DMS79 treated with DMSO at 0.1 percent for 48 hours (cell line): ENCODE measurements around the gene RNF212B.

ENCODE experiments used
- DNase-seq: peaks from one replicate; lab custom pipeline; 2025; lab: John Stamatoyannopoulos, UW

Gene RNF212B

GRCh38 chr14:23296012-23296777 is 58.5 kb downstream of the RNF212B start:
- DNase-seq = no peak

GRCh38 chr14:23297096-23297495 is 59.4 kb downstream of the RNF212B start:
- no peak for DNase-seq

- DNase-seq = no peak
Measured at GRCh38 chr14:23297611-23298277, 60.0 kb downstream of the RNF212B start.

GRCh38 chr14:23299211-23299957 is 61.6 kb downstream of the RNF212B start:
- peak; percentile 40 for DNase-seq

- DNase-seq = no peak
Measured at GRCh38 chr14:23299986-23300686, 62.4 kb downstream of the RNF212B start.

GRCh38 chr14:23300687-23301223 is 63.0 kb downstream of the RNF212B start:
- DNase-seq = peak; percentile 81

- DNase-seq = peak; percentile 100
Measured at GRCh38 chr14:23301288-23301968, 63.7 kb downstream of the RNF212B start.

GRCh38 chr14:23301969-23302289 is 64.2 kb downstream of the RNF212B start:
- DNase-seq = no peak

- DNase-seq = peak; percentile 87
Measured at GRCh38 chr14:23302290-23303225, 64.8 kb downstream of the RNF212B start, which contains the start of gene PPP1R3E. TSS of gene PPP1R3E (minus strand) at chr14:23302859. CDS start at chr14:23302576, 283 bp downstream.

- peak; percentile 93 for DNase-seq
Measured at GRCh38 chr14:23306412-23307145, 68.8 kb downstream of the RNF212B start, which contains the start of gene BCL2L2. TSS of gene BCL2L2 (plus strand) at chr14:23306833. CDS start at chr14:23307768, 935 bp downstream.

- DNase-seq = no peak
Measured at GRCh38 chr14:23307146-23307530, 69.4 kb downstream of the RNF212B start.

GRCh38 chr14:23307687-23308644 is 70.2 kb downstream of the RNF212B start:
- no peak for DNase-seq

- DNase-seq = no peak
Measured at GRCh38 chr14:23308721-23309445, 71.1 kb downstream of the RNF212B start.

- no peak for DNase-seq
Measured at GRCh38 chr14:23310546-23310945, 72.8 kb downstream of the RNF212B start.

- no peak for DNase-seq
Measured at GRCh38 chr14:23316300-23316699, 78.6 kb downstream of the RNF212B start.

- DNase-seq = no peak
Measured at GRCh38 chr14:23319746-23320583, 82.2 kb downstream of the RNF212B start.
